Liver (tissue), 9 donors: ENCODE data around the gene SNX20. TPM values are rescaled to one million over a fixed set of nuclear protein-coding genes. Genes with fewer than 3 reads are reported as not detected.

Experiments used
- DNase-seq: peaks from one replicate; pipeline ENCODE4 v3.0.0-alpha.2; 2017; ENCODE audit warnings: low spot score
- H3K27ac ChIP-seq, 2 donors: one replicate each; pipeline ENCODE4 v1.7.0; 2013; ENCODE audit warnings: inconsistent platforms in 2 of 2, low read length in 2 of 2, control low read depth in 1 of 2, low read depth in 1 of 2, mild to moderate bottlenecking in 1 of 2
- H3K27me3 ChIP-seq, 4 donors: one replicate each; pipeline versions ENCODE4 v1.6.1 to v1.7.0; 2013; ENCODE audit warnings: low read length in 3 of 4, inconsistent platforms in 1 of 4, mild to moderate bottlenecking in 1 of 4, moderate library complexity in 1 of 4; ENCODE audit not compliant: control insufficient read depth in 4 of 4, insufficient read depth in 4 of 4
- H3K36me3 ChIP-seq, 4 donors: one replicate each; pipeline versions ENCODE4 v1.6.1 to v1.7.0; 2013; ENCODE audit warnings: low read length in 3 of 4, mild to moderate bottlenecking in 3 of 4, low read depth in 1 of 4, moderate library complexity in 1 of 4; ENCODE audit not compliant: control insufficient read depth in 4 of 4, insufficient read depth in 3 of 4
- H3K4me1 ChIP-seq, 4 donors: one replicate each; pipeline versions ENCODE4 v1.6.1 to v1.7.0; 2013; ENCODE audit warnings: low read length in 3 of 4, mild to moderate bottlenecking in 3 of 4, moderate library complexity in 1 of 4; ENCODE audit not compliant: control insufficient read depth in 4 of 4, insufficient read depth in 4 of 4
- H3K4me3 ChIP-seq, 3 donors: one replicate each; pipeline versions ENCODE4 v1.6.1 to v1.7.0; 2013; ENCODE audit warnings: low read length in 3 of 3, control low read depth in 1 of 3, low read depth in 1 of 3, mild to moderate bottlenecking in 1 of 3
- H3K9ac ChIP-seq, 2 donors: one replicate each; pipeline ENCODE4 v1.7.0; 2013; ENCODE audit warnings: low read length in 2 of 2, mild to moderate bottlenecking in 2 of 2, moderate library complexity in 2 of 2, control low read depth in 1 of 2, low read depth in 1 of 2
- H3K9me3 ChIP-seq, 4 donors: one replicate each; pipeline versions ENCODE4 v1.6.1 to v1.7.0; 2013; ENCODE audit warnings: low read length in 3 of 4; ENCODE audit not compliant: control insufficient read depth in 4 of 4
- ATF3 ChIP-seq: IDR thresholded peaks from 2 replicates; pipeline ENCODE4 v1.6.1; 2016; ENCODE audit warnings: antibody characterized with exemption
- CTCF ChIP-seq: fragments of 150-350 bp; IDR thresholded peaks from 2 replicates; pipeline ENCODE4 v1.5.1; 2017; ENCODE audit warnings: improper control_type of control experiment, low read depth, low read length; ENCODE audit not compliant: missing input control
- EGR1 ChIP-seq, 2 donors: IDR thresholded peaks; 2 replicates each; pipeline ENCODE4 v1.6.1; 2016 to 2018; ENCODE audit warnings: antibody characterized with exemption in 2 of 2, low read depth in 2 of 2
- FOXA1 ChIP-seq: IDR thresholded peaks from 2 replicates; pipeline ENCODE4 v1.6.1; 2016; ENCODE audit warnings: antibody characterized with exemption
- FOXA2 ChIP-seq: IDR thresholded peaks from 2 replicates; pipeline ENCODE4 v1.6.1; 2016; ENCODE audit warnings: antibody characterized with exemption
- GABPA ChIP-seq, 2 donors: IDR thresholded peaks in 1 of 2; conservative IDR thresholded peaks in 1 of 2; 2 replicates each; pipeline ENCODE4 v1.6.1; 2016; ENCODE audit warnings: antibody characterized with exemption in 2 of 2, mild to moderate bottlenecking in 1 of 2, moderate library complexity in 1 of 2
- HNF4A ChIP-seq, 2 donors: conservative IDR thresholded peaks; 2 replicates each; pipeline ENCODE4 v1.6.1; 2016; ENCODE audit warnings: antibody characterized with exemption in 2 of 2, mild to moderate bottlenecking in 2 of 2
- HNF4G ChIP-seq: IDR thresholded peaks from 2 replicates; pipeline ENCODE4 v1.6.1; 2016; ENCODE audit warnings: antibody characterized with exemption
- JUND ChIP-seq, 2 donors: IDR thresholded peaks; 2 replicates each; pipeline ENCODE4 v1.6.1; 2016; ENCODE audit warnings: antibody characterized with exemption in 2 of 2
- NR2F2 ChIP-seq: IDR thresholded peaks from 2 replicates; pipeline ENCODE4 v1.6.1; 2016; ENCODE audit warnings: antibody characterized with exemption
- RAD21 ChIP-seq, 2 donors: IDR thresholded peaks; 2 replicates each; pipeline ENCODE4 v1.6.1; 2016; ENCODE audit warnings: antibody characterized with exemption in 2 of 2, mild to moderate bottlenecking in 2 of 2
- REST ChIP-seq: IDR thresholded peaks from 2 replicates; pipeline ENCODE4 v1.6.1; 2016; ENCODE audit warnings: antibody characterized with exemption, mild to moderate bottlenecking
- RXRA ChIP-seq, 2 donors: IDR thresholded peaks; 2 replicates each; pipeline ENCODE4 v1.6.1; 2017 to 2018; ENCODE audit warnings: antibody characterized with exemption in 2 of 2, mild to moderate bottlenecking in 1 of 2
- SP1 ChIP-seq: IDR thresholded peaks from 2 replicates; pipeline ENCODE4 v1.6.1; 2018; ENCODE audit warnings: antibody characterized with exemption, mild to moderate bottlenecking
- TAF1 ChIP-seq: conservative IDR thresholded peaks from 2 replicates; pipeline ENCODE4 v1.6.1; 2016; ENCODE audit warnings: antibody characterized with exemption, mild to moderate bottlenecking
- YY1 ChIP-seq: IDR thresholded peaks from 2 replicates; pipeline ENCODE4 v1.6.1; 2016; ENCODE audit warnings: antibody characterized with exemption, mild to moderate bottlenecking
- WGBS: extraction: QIAGEN DNeasy Blood & Tissue Kit; methylation state at CpG from one replicate; pipeline ENCODE4 v1.1.7; 2013; 5-methylcytosine and 5-hydroxymethylcytosine counted together
- polyA plus RNA-seq, 2 donors: library from polyadenylated mRNA; stranded (reverse) in 1 of 2; unstranded in 1 of 2; fragments of 200-250 nt in 1 of 2; fragments of >200 nt in 1 of 2; fragmentation: Nextera tagmentation in 1 of 2; extraction: Ambion mirVana in 1 of 2; gene quantifications; one replicate each; pipeline versions ENCODE4 v1.2.1 to v1.2.3, GENCODE V29; 2013 to 2015
- total RNA-seq, 2 donors: library from RNA; depleted of rRNA; stranded (reverse); fragments of >200 nt; gene quantifications; one replicate each; pipeline ENCODE4 v1.2.3, GENCODE V29; 2014
- TF ChIP-seq, protein P1 (sequence below): IDR thresholded peaks from 2 replicates; pipeline ENCODE4 v1.6.1; 2016; ENCODE audit warnings: antibody characterized with exemption
- TF ChIP-seq, protein P2 (sequence below): IDR thresholded peaks from 2 replicates; pipeline ENCODE4 v1.6.1; 2016; ENCODE audit warnings: antibody characterized with exemption
- donor health status: healthy.
- donor health status: healthy.
- donor health status: healthy.
- donor health status: healthy.
- donor health status: healthy.

SNX20 gene
- total and polyA plus RNA-seq, 4 donors: 0.40 to 3.5 (median 0.98) TPM

- TF ChIP-seq REST (no peak), YY1 (no peak), ATF3 (no peak), RAD21 (IDR thresholded peaks at IDR 0.05) (no peak), JUND (IDR thresholded peaks at IDR 0.05) (no peak), SP1 (no peak), HNF4G (no peak)
- TF ChIP-seq, protein P1, sequence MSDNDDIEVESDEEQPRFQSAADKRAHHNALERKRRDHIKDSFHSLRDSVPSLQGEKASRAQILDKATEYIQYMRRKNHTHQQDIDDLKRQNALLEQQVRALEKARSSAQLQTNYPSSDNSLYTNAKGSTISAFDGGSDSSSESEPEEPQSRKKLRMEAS: no peak
Measured at GRCh38 chr16:50697421-50697715, 16.3 kb upstream of the SNX20 start (continued).

GRCh38 chr16:50696575-50697420, 15.7 kb upstream of the SNX20 start:
- peak overlapping the region; percentile 82 to 96 for H3K27ac ChIP-seq
- H3K36me3 ChIP-seq: no peaks in the 10 kb centered on the region
- no peak overlapping the region for H3K4me3 ChIP-seq
- TF ChIP-seq HNF4G (no peak), RXRA (IDR thresholded peaks at IDR 0.05) (peak in 1 of 2 donors; percentile 40), FOXA1 (no peak), TAF1 (no peak), FOXA2 (no peak), SP1 (peak; percentile 40), GABPA (IDR thresholded peaks at IDR 0.05 in 1 of 2, conservative IDR thresholded peaks at IDR 0.05 in 1 of 2) (no peak), RAD21 (IDR thresholded peaks at IDR 0.05) (peak in 1 of 2 donors; percentile 3), CTCF (no peak), EGR1 (IDR thresholded peaks at IDR 0.05; ENCODE audit: low read depth in 2 of 2) (no peak), REST (no peak), ATF3 (no peak), JUND (IDR thresholded peaks at IDR 0.05) (peak in 1 of 2 donors; percentile 38), YY1 (peak; percentile 24), HNF4A (conservative IDR thresholded peaks at IDR 0.05) (peak; percentile 3 to 19), NR2F2 (no peak)
- TF ChIP-seq, protein P1: peak; percentile 15
- TF ChIP-seq, protein P2, sequence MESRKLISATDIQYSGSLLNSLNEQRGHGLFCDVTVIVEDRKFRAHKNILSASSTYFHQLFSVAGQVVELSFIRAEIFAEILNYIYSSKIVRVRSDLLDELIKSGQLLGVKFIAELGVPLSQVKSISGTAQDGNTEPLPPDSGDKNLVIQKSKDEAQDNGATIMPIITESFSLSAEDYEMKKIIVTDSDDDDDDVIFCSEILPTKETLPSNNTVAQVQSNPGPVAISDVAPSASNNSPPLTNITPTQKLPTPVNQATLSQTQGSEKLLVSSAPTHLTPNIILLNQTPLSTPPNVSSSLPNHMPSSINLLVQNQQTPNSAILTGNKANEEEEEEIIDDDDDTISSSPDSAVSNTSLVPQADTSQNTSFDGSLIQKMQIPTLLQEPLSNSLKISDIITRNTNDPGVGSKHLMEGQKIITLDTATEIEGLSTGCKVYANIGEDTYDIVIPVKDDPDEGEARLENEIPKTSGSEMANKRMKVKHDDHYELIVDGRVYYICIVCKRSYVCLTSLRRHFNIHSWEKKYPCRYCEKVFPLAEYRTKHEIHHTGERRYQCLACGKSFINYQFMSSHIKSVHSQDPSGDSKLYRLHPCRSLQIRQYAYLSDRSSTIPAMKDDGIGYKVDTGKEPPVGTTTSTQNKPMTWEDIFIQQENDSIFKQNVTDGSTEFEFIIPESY: no peak
- no peak overlapping the region for H3K9ac ChIP-seq
- WGBS: 53% methylated on average over 15 of the region's 15 CpGs
- DNase-seq: no peak
- H3K4me1 ChIP-seq: peaks cover 6 to 45% (median 24%) of the 10 kb centered on the region in 4 donors
- H3K27me3 ChIP-seq: no peaks in the 10 kb centered on the region
- H3K9me3 ChIP-seq: no peaks in the 10 kb centered on the region
